Epithelial cell of prostate (primary cell): ENCODE results near the gene NENF.

ENCODE experiments used
- DNase-seq: peaks from one replicate; pipeline ENCODE4 v3.0.0-alpha.2; 2011; ENCODE audit warnings: low read depth, low spot score
- H3K27ac ChIP-seq: fragments of 450-650 bp; 2 replicates; pipeline ENCODE4 v1.5.1; 2017; ENCODE audit warnings: mild to moderate bottlenecking

Gene NENF

DNA sequence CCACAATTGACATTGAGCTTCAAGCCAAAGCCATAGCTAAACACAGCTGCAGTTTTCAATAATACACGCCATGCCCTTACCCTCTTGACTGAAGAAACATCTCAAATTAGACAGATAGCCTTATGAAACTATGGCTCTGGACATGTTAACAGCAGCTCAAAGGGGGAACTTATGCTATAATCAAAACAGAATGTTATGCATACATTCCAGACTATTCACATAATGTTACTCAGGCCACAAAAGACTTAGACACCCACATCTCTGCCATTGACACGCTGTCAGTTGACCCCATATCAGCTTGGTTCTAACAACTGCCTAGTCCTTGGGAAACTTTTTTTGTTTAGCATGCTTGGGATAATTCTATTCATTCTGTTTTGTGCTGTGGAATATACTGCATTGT, 2.3 kb upstream of the NENF start:
- H3K27ac ChIP-seq = no peak overlapping the region
- DNase-seq = no peak

DNA sequence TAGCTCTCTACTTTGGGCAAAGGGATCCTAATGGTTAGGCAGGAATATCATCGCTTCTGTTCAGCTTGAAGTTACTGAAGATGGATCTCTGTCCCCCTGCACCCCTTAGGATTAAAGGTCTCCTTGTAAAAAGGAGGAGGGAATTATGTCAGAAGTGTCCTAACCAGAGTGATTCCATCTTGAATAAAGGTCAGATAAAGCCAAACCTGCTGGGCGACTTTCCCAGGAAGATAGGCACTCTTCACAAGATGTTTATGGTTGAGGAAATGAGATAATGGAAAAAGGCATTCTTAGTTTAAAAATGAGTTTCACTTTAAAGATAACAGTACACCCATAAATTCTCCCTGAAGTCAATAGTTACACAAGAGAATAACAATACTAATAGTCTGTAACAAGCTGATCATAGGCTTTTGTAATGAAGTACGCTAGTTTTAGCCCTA, 1.7 kb upstream of the NENF start:
- DNase-seq = no peak
- no peak overlapping the region for H3K27ac ChIP-seq

DNA sequence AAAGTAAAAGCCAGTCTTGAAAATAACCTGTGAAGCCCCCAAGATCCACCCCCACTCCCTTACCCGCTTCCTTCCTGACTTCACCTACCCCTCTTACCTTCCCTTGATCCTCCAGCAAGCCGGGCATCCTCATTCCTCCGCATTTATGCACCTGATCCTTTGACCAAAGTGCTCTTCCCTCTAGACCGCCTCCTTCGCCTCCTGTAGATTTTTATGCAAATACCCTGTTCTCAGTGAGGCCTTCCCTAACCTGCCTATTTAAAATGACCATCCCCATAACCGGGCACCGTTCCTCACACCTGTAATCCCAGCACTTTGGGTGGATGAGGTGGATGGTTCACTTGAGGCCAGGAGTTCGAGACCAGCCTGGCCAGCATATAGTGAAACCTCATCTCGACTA, 1.1 kb upstream of the NENF start:
- DNase-seq = no peak
- H3K27ac ChIP-seq = no peak overlapping the region

DNA sequence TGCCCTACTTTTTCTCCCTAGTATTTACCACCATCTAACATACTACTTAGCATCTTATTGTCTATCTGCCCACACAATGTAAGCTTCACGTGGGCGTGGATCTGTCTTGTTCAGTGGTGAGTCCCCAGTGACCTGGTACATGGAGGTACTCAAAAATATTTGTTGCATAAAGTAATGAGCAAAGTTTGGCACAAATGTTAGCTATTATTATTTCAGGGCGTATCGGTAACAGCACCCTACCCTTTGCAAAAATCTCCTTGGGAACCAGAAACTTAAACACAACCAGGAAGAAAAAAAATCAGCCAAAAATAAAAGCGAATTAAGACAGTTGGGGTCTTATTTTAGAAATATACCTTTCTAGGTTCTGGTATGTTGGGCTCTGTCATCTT, 454 bp upstream of the NENF start:
- no peak overlapping the region for H3K27ac ChIP-seq
- DNase-seq = no peak

DNA sequence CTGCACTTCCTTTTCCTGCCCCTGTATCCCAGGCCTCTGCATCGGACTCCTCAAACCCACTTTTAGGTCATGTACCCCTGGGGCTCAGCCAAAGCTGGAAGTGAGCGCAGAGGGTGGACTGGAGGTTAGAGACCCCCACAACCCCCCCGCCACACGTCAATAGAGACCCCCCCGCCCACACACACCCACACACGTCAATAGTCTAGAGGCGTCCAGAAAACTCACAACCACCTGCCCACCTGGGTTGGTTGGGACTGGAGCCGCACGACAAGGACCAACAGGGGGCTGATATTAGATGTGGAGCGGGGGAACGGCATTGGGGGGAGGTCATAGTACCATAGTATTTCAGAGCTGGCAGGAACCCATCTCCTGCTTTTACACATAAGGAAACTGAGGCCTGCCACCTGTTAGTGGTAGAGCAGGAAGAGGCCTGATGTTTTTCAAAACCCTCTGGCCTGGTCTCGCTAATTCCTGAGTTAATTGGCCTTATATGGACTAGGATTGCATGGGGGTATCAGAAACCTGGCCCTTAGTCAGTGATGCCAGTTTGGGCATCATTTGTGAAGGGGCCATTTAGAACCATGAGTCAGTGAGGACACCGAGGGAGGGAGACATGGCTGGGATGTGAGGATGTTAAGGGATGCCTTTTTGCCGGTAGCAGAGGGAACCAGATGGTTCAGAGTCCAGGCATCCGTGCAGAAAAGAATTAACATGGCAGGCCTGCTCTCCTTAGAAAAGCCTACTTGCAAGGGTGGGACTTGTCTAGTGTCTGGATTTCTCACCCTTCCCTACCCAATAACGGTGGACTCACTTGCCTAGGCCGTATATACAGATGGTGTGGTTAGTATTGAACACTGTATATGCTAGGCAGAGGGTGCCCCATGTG, 1.1 kb downstream of the NENF start:
- no peak for DNase-seq
- no peak overlapping the region for H3K27ac ChIP-seq

DNA sequence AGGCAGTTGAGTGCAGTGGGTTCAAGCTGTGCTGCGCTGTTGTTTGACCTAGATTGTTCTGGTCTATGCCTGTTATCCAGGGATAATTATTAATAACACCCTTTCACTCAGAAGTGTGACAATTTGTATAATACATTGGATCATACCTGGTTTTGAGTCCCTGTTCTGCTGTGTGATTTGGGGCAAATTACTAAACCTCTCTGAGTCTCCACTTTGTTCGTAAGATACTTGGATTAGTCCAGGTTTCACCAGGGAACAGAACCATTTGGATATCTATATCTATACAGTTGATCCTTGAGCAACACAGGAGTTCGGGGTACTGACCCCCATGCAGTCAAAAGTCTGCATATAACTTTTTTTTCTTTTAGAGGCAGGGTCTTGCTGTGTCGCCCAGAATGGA, 2.3 kb downstream of the NENF start:
- DNase-seq = no peak
- no peak overlapping the region for H3K27ac ChIP-seq

DNA sequence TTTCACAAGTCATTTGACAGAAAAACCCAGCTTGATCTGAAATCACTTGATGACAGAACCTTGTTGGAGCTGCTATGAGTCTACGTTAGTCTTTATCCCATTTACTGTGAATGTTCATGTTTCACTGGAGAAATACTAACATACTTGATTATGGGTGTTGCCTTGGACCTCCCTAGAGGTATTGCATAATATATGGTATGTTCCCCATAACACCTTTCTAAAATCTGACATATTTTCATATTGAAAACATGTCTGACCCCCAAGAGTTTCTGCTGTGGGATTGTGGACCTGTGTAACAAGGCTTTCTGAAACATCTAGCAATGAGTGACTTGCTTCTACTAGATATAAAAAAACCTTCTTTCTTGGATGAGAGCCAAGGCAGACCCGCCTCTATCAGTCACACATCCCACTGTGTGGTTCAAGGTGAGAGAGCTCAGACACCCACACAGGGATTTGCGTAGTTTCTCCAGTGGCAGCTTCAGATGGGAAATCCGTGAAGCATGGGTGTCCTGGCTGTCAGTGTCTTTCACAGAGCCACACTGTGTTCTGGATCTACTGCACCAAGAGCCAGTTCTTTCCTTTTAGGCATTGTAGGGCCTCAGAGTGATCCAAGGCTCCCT, 4.6 kb downstream of the NENF start:
- no peak for DNase-seq
- no peak overlapping the region for H3K27ac ChIP-seq

DNA sequence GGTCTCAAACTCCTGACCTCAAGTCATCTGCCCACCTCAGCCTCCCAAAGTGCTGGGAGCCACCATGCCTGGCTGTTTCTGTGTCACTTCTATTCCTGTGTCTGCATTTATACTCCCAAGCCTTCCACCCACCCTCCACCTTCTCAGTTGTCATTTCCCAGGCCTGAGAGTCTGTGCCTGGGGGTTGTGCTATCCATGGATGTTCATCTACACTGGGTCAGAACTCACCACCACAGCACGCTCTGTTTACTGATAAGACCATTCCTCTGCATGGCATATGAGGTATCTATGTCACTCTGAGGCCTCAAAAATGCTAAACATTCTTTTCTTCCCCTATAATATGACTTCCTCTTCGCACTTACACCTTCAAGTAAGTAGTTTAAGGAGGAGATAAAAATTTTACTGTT, 6.1 kb downstream of the NENF start:
- H3K27ac ChIP-seq = no peak overlapping the region
- DNase-seq = no peak

DNA sequence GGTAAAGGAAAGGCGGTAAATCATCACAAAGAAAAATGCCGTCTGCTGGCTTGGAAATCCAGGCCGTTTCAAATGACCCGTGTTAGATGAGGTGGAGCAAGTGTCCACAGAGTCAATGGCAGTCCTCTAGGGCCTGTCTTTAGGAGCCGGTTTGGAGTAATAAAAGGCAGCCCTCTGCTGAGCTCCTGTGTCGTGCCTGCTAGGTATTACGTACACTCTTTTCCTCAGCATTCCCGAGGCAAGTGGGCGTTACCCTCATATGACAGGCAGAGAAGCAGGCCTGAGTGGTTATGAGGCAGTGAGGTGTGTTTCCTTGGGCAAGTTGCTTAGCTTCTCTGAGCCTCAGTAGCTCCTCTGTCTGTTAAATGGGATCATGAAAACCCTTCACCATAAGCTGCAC, 7.7 kb downstream of the NENF start:
- H3K27ac ChIP-seq = no peak overlapping the region
- DNase-seq = no peak

DNA sequence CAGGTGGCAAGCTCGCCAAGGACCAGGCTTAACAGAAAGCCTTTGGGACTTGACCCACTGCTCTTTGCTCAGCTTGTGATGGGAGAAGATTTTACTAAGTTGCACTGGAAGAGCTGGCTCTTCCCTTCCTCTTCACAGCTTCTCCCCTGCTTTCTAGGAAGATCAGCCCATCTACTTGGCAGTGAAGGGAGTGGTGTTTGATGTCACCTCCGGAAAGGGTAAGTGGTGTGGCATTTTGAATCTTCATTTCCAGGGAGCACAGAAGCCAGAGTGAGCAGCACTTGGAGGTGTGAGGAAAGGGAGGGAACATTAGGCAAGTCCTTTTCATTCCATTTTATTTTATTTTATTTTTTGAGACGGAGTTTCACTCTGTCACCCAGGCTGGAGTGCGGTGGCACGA, 9.7 kb downstream of the NENF start:
- DNase-seq = no peak
- no peak overlapping the region for H3K27ac ChIP-seq

DNA sequence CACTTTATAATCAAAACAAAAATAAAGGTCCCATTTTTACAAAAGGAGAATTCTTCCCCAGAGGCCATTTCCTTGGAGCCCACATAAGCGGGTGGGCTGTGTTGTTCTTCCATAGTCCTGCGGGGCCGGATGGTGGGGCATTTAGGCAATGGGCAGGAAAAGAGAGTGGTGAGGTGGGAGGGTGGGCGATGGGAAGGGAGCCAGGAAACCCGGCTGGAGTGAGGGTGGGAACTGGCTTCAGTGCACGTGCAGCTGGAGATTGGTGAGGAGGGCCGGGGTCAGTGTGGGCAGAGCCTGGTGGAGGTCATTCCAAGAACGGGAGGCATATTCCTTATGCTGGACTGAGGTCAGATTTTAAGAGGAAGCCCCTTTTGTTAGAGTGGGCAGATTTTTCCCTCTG, 13.6 kb downstream of the NENF start:
- H3K27ac ChIP-seq = no peak overlapping the region
- no peak for DNase-seq

DNA sequence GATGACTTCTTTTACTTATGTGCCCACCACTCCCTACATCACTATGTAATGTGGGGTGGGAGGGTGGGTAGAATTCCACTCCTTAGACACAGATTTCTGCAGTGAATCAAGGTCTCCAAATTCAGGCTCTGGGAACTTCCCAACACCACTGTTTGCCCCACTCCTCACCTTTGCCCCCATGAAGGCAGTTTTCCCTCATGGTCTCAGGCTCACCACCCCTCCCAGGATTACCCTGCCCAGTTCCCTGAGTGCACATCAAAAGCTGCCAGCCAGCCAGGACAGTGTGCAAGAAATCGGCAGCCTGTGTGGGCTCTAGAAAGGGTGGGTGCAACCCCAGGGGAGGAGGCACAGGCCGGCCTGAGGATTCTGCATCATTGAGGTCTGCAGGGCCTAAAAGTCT, 14.8 kb downstream of the NENF start:
- DNase-seq = no peak
- H3K27ac ChIP-seq = no peak overlapping the region

DNA sequence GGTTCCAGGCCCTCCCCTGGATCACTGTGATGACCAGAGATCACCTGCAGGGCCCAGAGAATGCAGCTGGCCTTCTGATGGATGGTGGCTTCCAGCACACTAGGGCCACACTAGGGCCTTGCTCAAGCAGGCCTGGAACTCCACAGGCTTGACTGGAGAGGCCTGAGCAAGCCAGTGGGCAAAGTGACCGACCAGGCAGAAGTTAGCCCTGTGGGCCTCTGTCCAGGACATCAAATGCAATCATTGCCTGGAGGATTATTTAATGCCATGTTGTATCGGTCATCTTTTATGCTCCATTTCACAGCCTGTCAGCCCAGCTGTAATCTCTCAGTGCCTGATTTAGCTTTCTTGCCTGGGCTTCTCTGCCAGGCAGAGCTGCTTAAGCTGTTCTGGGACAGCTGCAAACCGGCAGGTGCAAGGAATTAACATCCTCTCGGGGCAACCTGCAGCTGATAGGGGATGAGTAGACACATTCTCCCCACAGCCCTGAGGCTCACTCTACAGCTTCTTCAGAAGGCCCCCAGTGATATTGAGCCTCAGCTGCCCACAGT, 17.7 kb downstream of the NENF start:
- H3K27ac ChIP-seq = no peak overlapping the region
- DNase-seq = no peak

DNA sequence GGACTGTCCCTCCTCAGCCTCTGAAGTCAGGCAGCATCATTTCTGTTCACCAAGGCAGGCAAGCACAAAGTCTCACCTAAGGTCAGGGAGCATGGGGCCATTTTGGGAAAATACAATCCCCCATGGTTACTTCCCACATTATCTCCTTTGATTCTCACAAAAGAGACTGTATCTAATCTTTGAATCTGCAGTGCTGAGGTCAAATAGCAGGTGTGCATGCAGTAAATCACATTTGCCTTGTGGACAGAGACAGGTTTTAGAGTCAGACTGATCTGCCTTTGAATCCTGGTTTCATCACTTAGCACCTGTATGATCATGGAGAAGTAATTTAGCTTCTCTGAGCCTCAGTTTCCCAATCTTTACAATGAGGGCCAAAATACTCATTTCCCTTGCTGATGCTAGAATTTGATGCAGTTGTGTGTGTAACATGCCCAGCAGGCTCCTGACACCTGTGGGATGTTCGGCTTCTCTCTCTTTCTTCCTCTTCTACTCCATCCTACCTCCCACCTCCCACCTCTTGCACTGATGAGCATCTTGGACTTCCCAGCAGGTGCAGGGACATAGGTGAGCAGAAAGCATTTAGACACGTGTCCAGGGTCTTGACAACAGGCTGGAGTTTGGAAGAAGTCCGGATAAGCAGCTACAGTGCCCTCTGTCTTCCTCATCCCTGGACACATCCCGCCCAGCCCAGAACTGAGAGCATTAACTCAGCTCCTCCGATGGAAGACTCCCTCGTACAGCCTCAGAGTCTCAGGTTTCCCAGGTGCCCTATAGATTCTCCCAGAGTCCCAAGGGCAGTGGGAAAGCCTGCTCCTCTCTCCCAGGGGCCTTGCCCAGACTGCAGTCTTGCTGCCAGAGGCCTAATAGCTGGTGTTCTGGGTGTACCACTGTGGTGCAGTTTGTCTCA, 18.9 kb downstream of the NENF start:
- DNase-seq = no peak

DNA sequence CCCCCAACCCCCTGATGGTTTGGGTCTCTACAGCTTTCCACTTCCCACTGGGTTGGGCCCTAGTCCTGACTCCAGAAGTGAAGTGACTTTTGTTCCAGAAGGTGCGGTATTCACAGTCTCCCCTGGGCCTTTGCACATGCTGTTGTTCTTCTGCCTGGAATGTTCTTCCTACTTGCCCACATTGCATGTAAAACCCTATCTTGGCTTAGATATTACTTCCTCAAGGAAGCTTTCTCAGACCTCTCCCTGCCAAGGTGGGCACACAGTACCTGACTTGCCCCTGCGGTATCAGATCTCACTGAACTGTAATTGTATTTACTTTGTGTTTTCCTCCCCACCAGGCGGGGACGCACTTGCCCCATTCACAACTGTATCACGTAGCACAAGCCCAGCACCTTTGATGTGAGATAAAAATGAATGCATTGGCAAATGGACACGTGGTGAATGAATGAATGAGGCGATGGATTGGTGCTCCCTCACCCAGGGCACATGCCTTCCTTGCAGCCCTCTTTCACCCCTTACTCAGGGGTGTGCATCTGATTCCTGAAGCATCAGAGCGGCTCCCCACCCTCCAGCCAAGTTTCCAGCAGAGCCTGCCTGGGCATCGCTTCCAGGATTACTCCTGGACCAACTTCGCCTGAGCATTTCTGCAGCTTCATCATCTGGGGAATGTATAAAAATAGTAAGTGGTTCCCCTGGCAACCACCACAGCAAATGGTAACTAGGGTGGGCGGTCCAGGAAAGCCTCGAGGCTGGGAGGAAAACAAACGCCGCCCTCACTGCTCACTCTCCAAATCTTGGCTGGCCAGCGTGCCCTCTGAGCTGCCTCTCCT, 19.8 kb downstream of the NENF start:
- H3K27ac ChIP-seq = no peak overlapping the region
- no peak for DNase-seq

More for the DNA sequence above, 18.9 kb downstream of the NENF start:
- no peak overlapping the region for H3K27ac ChIP-seq

DNA sequence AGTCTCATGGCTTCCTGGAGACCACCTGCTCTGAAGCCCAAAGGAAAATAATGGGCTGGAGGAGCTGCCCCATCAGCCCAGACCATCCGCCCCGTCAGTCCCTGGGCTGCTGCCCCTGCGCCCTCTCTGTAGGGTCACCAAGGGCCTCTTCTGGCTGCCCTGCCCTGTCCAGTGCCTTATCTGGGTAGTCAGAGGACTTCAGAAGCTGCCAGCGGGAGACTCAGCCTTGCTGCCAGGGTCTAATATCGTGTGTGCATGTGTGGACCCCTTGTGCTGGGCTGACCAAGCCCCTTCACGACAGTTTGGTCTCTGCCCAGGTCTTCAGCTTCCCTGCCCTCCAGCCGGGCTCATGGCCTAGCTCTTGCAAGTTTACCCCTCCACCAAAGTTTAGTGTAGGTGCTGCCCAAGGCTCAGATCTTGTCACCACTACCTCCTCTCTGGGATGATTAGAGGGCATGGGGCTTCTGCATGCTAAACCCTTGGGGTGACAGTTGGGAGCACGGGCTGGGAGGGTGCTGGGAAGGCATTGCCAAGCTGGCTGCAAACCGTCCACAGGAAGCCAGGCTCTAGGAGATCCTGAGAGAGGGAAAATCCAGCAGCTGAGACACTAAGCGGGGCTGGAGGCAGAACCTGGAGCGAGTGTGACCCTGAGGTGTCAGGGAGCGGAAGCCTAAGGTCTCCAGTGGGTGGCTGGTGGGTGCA, 20.6 kb downstream of the NENF start:
- no peak for DNase-seq
- no peak overlapping the region for H3K27ac ChIP-seq

DNA sequence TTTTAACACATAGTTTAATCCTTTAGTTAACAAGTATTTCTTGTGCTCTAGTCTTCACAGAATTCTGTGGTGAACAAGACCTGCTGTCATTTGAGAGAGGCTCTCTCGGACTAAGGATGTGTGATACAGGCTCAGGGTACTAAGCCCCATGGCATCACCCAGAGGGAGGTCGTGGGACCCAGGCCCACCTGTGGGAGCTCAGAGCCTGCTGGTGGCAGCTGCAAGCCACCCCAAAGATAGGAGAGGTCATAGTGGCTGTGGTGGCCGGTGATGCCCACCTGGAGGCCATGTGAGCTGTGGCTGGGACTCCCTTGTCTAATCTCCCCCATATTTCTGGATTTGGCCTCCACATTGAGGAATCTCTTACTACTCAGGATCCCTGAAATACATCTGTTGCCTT, 22.0 kb downstream of the NENF start:
- H3K27ac ChIP-seq = no peak overlapping the region
- no peak for DNase-seq

DNA sequence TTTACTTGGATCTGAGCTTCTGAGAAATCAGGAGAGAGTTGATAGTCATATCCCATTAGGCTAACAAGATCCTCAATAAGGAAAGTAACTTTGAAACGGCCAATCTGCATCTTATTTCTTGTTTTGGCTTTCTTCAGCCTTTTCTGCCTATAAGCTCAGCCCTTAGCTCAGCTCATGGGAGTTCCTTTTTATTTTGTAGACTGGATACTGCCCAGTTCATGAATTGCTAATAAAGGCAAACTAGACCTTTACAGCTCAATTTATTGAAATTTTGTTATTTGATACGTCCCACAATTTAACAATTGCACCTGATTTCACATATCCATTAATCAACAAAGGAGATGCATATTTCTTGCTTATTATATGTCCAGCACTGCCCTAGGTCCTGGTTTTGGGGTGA, 22.7 kb downstream of the NENF start:
- no peak overlapping the region for H3K27ac ChIP-seq
- DNase-seq = no peak

DNA sequence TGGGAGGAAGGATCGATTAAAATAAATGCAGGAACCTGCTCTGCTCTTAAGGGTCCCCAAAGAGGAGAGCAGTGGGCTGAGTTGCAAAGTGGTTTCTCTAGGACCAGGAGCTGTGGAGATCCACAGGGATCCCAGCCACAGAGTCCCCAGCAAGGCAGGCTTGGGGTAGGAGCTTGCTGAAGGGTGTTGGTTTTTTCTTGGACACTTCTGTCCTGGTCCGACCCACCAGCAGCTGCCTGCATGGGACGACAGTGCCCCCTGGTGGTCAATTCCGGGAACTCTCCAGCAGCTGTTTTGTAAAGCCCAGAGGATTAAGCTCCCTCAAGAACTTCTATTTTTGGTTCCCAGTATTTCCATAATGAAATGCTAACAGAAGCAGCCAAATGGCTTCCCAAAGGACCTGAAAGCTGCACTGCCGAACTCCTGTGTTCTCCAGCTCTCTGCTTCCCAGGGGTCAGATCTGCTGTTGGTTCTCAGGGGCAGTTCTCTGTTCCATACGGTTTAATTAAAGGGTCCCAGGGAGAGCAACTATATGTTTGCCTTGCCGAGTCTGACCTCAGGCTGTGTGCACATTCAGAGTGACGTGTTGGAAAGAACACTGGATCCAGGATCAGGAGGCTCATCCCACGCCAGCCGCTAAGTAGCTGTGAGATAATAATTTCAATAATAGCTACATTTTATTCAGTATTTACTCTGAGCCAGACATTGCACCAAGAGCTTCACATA, 23.2 kb downstream of the NENF start:
- no peak for DNase-seq
- H3K27ac ChIP-seq = no peak overlapping the region
